Peyer's patch (tissue), 4 donors: ENCODE measurements around the gene SLPI. TPM values are rescaled to one million over a fixed set of nuclear protein-coding genes. Genes with fewer than 3 reads are reported as not detected.

ENCODE experiments used
- DNase-seq, 3 donors: peaks; one replicate each; pipeline ENCODE4 v3.0.0-alpha.2; 2017 to 2019
- H3K27ac ChIP-seq, 4 donors: fragments of 200-600 bp; sonication (generic); one replicate each; pipeline ENCODE4 v1.5.1; 2016 to 2019
- H3K27me3 ChIP-seq, 2 donors: fragments of 200-600 bp; sonication (generic); one replicate each; pipeline ENCODE4 v1.5.1; 2019
- H3K36me3 ChIP-seq, 3 donors: fragments of 200-600 bp; sonication (generic); one replicate each; pipeline ENCODE4 v1.5.1; 2016 to 2019
- H3K4me1 ChIP-seq, 4 donors: fragments of 200-600 bp; sonication (generic); one replicate each; pipeline ENCODE4 v1.5.1; 2016 to 2019
- H3K4me3 ChIP-seq, 4 donors: fragments of 200-600 bp; sonication (generic); 1 replicate in 3 of 4; 2 replicates in 1 of 4; pipeline ENCODE4 v1.5.1; 2016 to 2019; ENCODE audit warnings: mild to moderate bottlenecking in 1 of 4
- H3K9me3 ChIP-seq, 4 donors: fragments of 200-600 bp; sonication (generic); one replicate each; pipeline ENCODE4 v1.5.1; 2016 to 2019; ENCODE audit warnings: mild to moderate bottlenecking in 1 of 4
- POLR2A ChIP-seq, 2 donors: fragments of 450-650 bp; IDR thresholded peaks; one replicate each; pipeline ENCODE4 v1.5.1; 2017; ENCODE audit warnings: antibody characterized with exemption in 2 of 2, mild to moderate bottlenecking in 2 of 2, moderate library complexity in 2 of 2
- total RNA-seq, 4 donors: library from RNA; depleted of rRNA; stranded (reverse); fragments of >200 nt; gene quantifications; one replicate each; pipeline ENCODE4 v1.1.0, GENCODE V29; 2016
- TF ChIP-seq, protein P1 (sequence below), 6 experiments: fragments of 450-650 bp in 4 of 6; fragments of 200-600 bp in 2 of 6; sonication (generic) in 1 of 6; IDR thresholded peaks; one replicate each; pipeline ENCODE4 v1.5.1; 2017 to 2019; ENCODE audit warnings: antibody characterized with exemption in 6 of 6, mild to moderate bottlenecking in 3 of 6, moderate library complexity in 1 of 6

Gene SLPI
- total RNA-seq, 4 donors from 2014 or later: 8.3 to 28.0 (median 17.8) TPM

DNA sequence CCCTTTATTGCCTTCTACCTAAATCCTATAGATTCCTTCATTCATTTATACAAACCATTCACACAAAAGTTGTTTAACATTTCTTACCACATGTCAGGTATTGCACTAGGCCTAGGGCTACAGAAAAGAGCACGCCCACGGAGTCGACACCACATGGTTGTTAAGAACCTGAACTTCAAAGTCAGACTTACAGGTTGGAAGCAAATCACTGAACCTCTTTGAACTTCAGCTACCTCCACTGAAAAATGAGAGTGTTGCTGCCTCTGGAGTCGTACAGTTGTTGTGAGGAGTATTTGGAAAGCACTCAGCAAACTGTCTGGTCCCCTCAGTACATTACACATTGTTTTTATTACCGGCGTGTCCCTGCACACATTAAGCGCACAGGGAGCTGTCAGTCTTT lies 3.3 kb upstream of the SLPI start:
- H3K36me3 ChIP-seq: no peaks in the 10 kb centered on the region
- H3K4me1 ChIP-seq: peaks cover 0 to 6% (median 0%) of the 10 kb centered on the region in 4 donors
- DNase-seq: no peak
- H3K9me3 ChIP-seq: no peaks in the 10 kb centered on the region
- H3K27me3 ChIP-seq: no peaks in the 10 kb centered on the region
- no peak overlapping the region for H3K4me3 ChIP-seq
- TF ChIP-seq POLR2A (IDR thresholded peaks at IDR 0.05): no peak
- TF ChIP-seq, protein P1, sequence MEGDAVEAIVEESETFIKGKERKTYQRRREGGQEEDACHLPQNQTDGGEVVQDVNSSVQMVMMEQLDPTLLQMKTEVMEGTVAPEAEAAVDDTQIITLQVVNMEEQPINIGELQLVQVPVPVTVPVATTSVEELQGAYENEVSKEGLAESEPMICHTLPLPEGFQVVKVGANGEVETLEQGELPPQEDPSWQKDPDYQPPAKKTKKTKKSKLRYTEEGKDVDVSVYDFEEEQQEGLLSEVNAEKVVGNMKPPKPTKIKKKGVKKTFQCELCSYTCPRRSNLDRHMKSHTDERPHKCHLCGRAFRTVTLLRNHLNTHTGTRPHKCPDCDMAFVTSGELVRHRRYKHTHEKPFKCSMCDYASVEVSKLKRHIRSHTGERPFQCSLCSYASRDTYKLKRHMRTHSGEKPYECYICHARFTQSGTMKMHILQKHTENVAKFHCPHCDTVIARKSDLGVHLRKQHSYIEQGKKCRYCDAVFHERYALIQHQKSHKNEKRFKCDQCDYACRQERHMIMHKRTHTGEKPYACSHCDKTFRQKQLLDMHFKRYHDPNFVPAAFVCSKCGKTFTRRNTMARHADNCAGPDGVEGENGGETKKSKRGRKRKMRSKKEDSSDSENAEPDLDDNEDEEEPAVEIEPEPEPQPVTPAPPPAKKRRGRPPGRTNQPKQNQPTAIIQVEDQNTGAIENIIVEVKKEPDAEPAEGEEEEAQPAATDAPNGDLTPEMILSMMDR (IDR thresholded peaks at IDR 0.05): no peak
- H3K27ac ChIP-seq: no peak overlapping the region

DNA sequence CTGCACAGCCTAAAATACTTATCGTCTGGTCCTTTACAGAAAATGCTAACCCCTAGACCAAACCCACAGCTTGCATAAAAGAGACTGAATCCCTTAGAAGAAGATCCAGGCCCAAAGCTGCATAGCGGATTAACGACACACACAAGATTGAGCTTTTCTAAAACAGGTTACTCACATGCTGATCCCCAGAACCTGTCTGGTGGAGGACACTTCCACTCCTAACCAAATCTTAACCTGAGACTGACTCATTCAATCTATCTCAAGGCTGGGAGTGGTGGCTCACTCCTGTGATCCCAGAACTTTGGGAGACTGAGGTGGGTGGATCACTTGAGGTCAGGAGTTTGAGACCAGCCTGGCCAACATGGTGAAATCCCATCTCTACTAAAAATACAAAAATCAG lies 2.8 kb upstream of the SLPI start:
- Histone ChIP-seq H3K27ac (no peak overlapping the region), H3K4me3 (no peak overlapping the region), H3K27me3 (no peaks in the 10 kb centered on the region)

DNA sequence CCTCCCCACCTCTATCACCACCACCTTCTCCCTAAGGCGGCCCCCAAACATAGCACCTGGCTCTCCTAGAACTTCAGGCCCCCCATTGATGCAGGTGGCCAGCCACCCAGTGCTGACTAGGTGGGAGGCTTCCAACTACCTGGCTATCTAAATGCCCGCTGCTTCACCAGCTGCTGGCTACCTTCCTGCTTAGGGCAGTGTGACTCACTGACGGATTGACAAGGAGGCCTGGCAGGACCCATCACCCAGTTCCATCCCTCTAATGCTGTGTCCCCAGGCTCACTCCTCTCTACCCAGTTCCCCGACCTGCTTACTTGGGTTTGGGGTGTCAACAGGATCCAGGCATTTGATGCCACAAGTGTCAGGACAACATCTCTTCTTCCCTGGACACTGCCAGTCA lies 1.1 kb downstream of the SLPI start:
- no peak for DNase-seq
- TF ChIP-seq POLR2A (IDR thresholded peaks at IDR 0.05): no peak
- TF ChIP-seq, protein P1 (IDR thresholded peaks at IDR 0.05): no peak
- Histone ChIP-seq H3K27me3 (no peaks in the 10 kb centered on the region), H3K36me3 (no peaks in the 10 kb centered on the region), H3K9me3 (no peaks in the 10 kb centered on the region), H3K4me1 (peaks cover 0 to 6% (median 0%) of the 10 kb centered on the region in 4 donors), H3K4me3 (no peak overlapping the region), H3K27ac (no peak overlapping the region)

More for the DNA sequence above, 2.8 kb upstream of the SLPI start:
- H3K36me3 ChIP-seq: no peaks in the 10 kb centered on the region
- peaks cover 0 to 6% (median 0%) of the 10 kb centered on the region in 4 donors for H3K4me1 ChIP-seq
- H3K9me3 ChIP-seq: no peaks in the 10 kb centered on the region
- DNase-seq: no peak
- no peak for TF ChIP-seq POLR2A (IDR thresholded peaks at IDR 0.05)
- TF ChIP-seq, protein P1 (IDR thresholded peaks at IDR 0.05): no peak

DNA sequence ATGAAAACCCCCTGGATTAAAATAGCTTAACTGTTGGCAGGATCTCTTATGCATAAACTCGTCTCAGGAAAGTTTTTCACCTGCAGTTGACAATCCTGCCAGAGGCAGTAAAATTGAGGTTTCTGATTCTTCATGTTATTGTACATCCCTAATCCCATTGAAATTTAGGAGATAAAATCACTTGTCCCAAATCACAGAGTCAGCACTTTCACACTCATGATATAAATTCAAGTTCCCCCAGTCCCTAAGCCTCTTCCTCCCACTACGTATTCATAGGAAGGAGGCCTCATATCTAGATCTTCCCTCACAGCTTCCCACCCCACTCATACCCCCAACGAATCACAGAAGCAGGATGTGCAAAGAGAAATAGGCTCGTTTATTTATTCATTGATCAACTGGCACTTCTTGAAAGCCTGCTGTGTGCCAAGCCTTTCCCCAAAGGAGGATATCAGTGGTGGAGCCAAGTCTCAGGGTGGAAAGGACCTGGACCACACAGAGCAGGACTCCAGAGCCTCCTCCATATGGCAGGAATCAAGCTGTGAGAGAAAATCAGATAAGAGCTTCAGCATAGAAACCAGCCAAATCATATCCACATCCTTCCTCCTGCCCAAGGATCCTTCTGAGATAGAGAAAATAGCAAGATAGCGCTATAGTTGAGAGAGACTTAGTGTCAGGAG lies 2.3 kb downstream of the SLPI start:
- no peak for TF ChIP-seq POLR2A (IDR thresholded peaks at IDR 0.05)
- TF ChIP-seq, protein P1 (IDR thresholded peaks at IDR 0.05): no peak
- DNase-seq: no peak
- Histone ChIP-seq H3K27me3 (no peaks in the 10 kb centered on the region), H3K27ac (no peak overlapping the region), H3K9me3 (no peaks in the 10 kb centered on the region), H3K36me3 (no peaks in the 10 kb centered on the region), H3K4me1 (peaks cover 0 to 6% (median 0%) of the 10 kb centered on the region in 4 donors), H3K4me3 (no peak overlapping the region)

DNA sequence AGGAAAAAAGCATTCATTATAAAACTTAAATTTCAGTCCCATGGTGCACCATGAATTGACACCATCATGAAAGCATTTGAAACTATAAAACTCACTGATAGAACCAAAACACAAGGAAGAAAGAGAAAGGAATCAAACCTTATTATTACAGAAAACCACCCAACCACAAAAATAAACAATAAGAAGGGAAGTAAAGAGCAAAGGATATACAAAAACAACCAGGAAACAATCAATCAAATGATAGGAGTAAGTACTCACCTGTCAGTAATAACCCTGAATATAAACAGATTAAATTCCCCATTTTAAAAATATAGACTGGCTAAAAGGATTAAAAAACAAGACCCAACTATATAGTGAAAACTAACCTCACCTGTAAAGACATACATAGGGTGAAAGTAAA lies 5.8 kb downstream of the SLPI start:
- H3K36me3 ChIP-seq: no peaks in the 10 kb centered on the region
- H3K9me3 ChIP-seq: no peaks in the 10 kb centered on the region
- no peak for DNase-seq
- H3K27me3 ChIP-seq: no peaks in the 10 kb centered on the region
- no peaks in the 10 kb centered on the region for H3K4me1 ChIP-seq
- TF ChIP-seq, protein P1 (IDR thresholded peaks at IDR 0.05): no peak
- TF ChIP-seq POLR2A (IDR thresholded peaks at IDR 0.05): no peak
- H3K4me3 ChIP-seq: no peak overlapping the region
- no peak overlapping the region for H3K27ac ChIP-seq
